OCI-LY3 (cell line): ENCODE measurements around the gene CYP2E1.

Experiments used
- CTCF ChIP-seq: fragments of 200-600, 300-600 bp; sonication (generic); IDR thresholded peaks from 2 replicates; pipeline ENCODE4 v1.5.1; 2014; ENCODE audit warnings: antibody characterized with exemption, low read length, low read depth
- EZH2phosphoT487 ChIP-seq: fragments of 200-600 bp; shearing (Covaris generic); IDR thresholded peaks from 2 replicates; pipeline ENCODE4 v1.6.1; 2018; ENCODE audit warnings: antibody characterized with exemption, mixed run types, low read depth

GRCh38 chr10:133567609-133568286 is 40.6 kb downstream of the CYP2E1 start:
- TF ChIP-seq CTCF (no peak), EZH2phosphoT487 (no peak)
